Measurements from ENCODE around the gene ACSF3.

DNA sequence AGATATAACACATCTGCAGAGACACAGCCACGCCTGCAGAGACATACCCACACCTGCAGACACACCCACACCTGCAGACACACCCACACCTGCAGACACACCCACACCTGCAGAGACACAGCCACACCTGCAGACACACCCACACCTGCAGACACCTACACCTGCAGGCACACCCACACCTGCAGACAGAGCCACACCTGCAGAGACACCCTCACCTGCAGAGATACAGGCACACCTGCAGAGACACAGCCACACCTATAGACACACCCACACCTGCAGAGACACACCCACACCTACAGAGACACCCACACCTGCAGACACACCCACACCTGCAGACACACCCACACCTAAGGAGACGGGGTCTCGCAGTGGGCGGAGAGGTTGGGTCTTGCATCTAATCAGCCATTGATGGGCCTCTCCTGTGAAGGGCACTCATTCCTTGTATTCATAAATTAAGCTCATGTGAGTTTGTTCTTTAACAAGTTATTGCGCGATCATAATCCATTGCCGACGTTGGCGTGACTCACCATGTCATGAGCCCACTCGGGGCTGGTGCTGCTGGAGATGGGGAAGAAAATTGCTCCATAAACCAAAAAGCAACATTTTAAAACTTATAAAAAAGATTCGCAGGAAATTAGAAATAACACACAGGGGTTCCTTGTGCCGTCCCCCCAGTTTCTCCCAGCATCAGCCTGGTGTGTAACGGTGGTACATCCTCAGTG is 49.0 kb downstream of the ACSF3 start:
- TF ChIP-seq, protein P1, sequence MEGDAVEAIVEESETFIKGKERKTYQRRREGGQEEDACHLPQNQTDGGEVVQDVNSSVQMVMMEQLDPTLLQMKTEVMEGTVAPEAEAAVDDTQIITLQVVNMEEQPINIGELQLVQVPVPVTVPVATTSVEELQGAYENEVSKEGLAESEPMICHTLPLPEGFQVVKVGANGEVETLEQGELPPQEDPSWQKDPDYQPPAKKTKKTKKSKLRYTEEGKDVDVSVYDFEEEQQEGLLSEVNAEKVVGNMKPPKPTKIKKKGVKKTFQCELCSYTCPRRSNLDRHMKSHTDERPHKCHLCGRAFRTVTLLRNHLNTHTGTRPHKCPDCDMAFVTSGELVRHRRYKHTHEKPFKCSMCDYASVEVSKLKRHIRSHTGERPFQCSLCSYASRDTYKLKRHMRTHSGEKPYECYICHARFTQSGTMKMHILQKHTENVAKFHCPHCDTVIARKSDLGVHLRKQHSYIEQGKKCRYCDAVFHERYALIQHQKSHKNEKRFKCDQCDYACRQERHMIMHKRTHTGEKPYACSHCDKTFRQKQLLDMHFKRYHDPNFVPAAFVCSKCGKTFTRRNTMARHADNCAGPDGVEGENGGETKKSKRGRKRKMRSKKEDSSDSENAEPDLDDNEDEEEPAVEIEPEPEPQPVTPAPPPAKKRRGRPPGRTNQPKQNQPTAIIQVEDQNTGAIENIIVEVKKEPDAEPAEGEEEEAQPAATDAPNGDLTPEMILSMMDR (IDR thresholded peaks at IDR 0.05; ENCODE audit: low read depth, low read length, missing input control) = no peak
- TF ChIP-seq TAF1 (conservative IDR thresholded peaks at IDR 0.05) (no peak), RXRA (IDR thresholded peaks at IDR 0.05) (no peak), YY1 (IDR thresholded peaks at IDR 0.05) (no peak), RAD21 (IDR thresholded peaks at IDR 0.05) (no peak), EGR1 (IDR thresholded peaks at IDR 0.05; ENCODE audit: low read depth in 2 of 2) (no peak)
- TF ChIP-seq, protein P2, sequence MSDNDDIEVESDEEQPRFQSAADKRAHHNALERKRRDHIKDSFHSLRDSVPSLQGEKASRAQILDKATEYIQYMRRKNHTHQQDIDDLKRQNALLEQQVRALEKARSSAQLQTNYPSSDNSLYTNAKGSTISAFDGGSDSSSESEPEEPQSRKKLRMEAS (IDR thresholded peaks at IDR 0.05) = no peak
- TF ChIP-seq, protein P3, sequence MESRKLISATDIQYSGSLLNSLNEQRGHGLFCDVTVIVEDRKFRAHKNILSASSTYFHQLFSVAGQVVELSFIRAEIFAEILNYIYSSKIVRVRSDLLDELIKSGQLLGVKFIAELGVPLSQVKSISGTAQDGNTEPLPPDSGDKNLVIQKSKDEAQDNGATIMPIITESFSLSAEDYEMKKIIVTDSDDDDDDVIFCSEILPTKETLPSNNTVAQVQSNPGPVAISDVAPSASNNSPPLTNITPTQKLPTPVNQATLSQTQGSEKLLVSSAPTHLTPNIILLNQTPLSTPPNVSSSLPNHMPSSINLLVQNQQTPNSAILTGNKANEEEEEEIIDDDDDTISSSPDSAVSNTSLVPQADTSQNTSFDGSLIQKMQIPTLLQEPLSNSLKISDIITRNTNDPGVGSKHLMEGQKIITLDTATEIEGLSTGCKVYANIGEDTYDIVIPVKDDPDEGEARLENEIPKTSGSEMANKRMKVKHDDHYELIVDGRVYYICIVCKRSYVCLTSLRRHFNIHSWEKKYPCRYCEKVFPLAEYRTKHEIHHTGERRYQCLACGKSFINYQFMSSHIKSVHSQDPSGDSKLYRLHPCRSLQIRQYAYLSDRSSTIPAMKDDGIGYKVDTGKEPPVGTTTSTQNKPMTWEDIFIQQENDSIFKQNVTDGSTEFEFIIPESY (IDR thresholded peaks at IDR 0.05) = no peak
